Calu3 (cell line): ENCODE data around the gene YBX1. TPM values are rescaled to one million over a fixed set of nuclear protein-coding genes. Genes with fewer than 3 reads are reported as not detected.
A peak's percentile ranks its signal among the peaks of the same experiment; 100 is the strongest.
"Not testable (repeated sequence)": the region's sequence is repeated elsewhere in the genome, so short reads cannot be mapped to it uniquely, and the experiment has no call there.

Experiments used
- BruUV-seq: library from RNA; stranded (reverse); fragments of 400-500 nt; replicated peaks from 2 replicates; lab custom pipeline; 2021; lab: Mats Ljungman, UMichigan
- CTCF ChIA-PET: fragments of 300-600 bp; sonication (Branson Sonifier 250); formaldehyde crosslinking; loops from one replicate; lab custom pipeline; 2022; ENCODE audit warnings: antibody characterized with exemption; lab: Charles Lee
- DNase-seq: peaks from one replicate; pipeline ENCODE4 v3.0.0; 2022
- H3K27ac Mint-ChIP-seq: one replicate; pipeline ENCODE4 v1.8.0; 2022; ENCODE audit warnings: mixed read lengths; ENCODE audit not compliant: unreplicated experiment
- H3K27me3 Mint-ChIP-seq: one replicate; pipeline ENCODE4 v1.8.0; 2022; ENCODE audit warnings: mixed read lengths; ENCODE audit not compliant: unreplicated experiment
- H3K36me3 Mint-ChIP-seq: one replicate; pipeline ENCODE4 v1.8.0; 2022; ENCODE audit warnings: mild to moderate bottlenecking, moderate library complexity, mixed read lengths; ENCODE audit not compliant: insufficient read depth, unreplicated experiment
- H3K4me1 Mint-ChIP-seq: one replicate; pipeline ENCODE4 v1.8.0; 2022; ENCODE audit warnings: mild to moderate bottlenecking, low read depth, mixed read lengths; ENCODE audit not compliant: unreplicated experiment
- H3K4me3 Mint-ChIP-seq: one replicate; pipeline ENCODE4 v1.8.0; 2022; ENCODE audit warnings: mild to moderate bottlenecking, low read depth, moderate library complexity, mixed read lengths; ENCODE audit not compliant: unreplicated experiment
- H3K9me3 Mint-ChIP-seq: one replicate; pipeline ENCODE4 v1.8.0; 2022; ENCODE audit warnings: low read depth, mixed read lengths; ENCODE audit not compliant: unreplicated experiment
- CTCF ChIP-seq: fragments of 200-600 bp; IDR thresholded peaks from one replicate; pipeline ENCODE4 v1.8.0; 2022; ENCODE audit warnings: antibody characterized with exemption; ENCODE audit not compliant: unreplicated experiment
- intact Hi-C: fragments of 100-400 bp; cut with micrococcal nuclease; formaldehyde crosslinking; loops from one replicate; pipeline ENCODE4 v1.10.0; 2022; ENCODE audit not compliant: unreplicated experiment
- total RNA-seq: library from RNA; stranded (reverse); gene quantifications from 2 replicates; pipeline ENCODE4 v1.2.3, GENCODE V29; 2022

Gene YBX1
- total RNA-seq, 1 experiment from 2014 or later: 937 TPM

- DNase-seq: no peak
- H3K4me3 Mint-ChIP-seq: no peak overlapping the region
- no peaks in the 10 kb centered on the region for H3K9me3 Mint-ChIP-seq
- H3K4me1 Mint-ChIP-seq: peaks cover 9% of the 10 kb centered on the region
- H3K27me3 Mint-ChIP-seq: no peaks in the 10 kb centered on the region
- H3K27ac Mint-ChIP-seq: peak overlapping the region; percentile 29
- no peak for TF ChIP-seq CTCF
- CTCF ChIA-PET: no interaction called here
- intact Hi-C loops: no loop called here
- no TSS peak for BruUV-seq
- H3K36me3 Mint-ChIP-seq: peaks cover 28% of the 10 kb centered on the region
These were observed 38.6 kb downstream of the YBX1 start for GRCh38 chr1:42720868-42721267.

- Mint-ChIP-seq H3K9me3 (no peaks in the 10 kb centered on the region), H3K4me3 (no peak overlapping the region), H3K4me1 (peaks cover 9% of the 10 kb centered on the region), H3K36me3 (peaks cover 18% of the 10 kb centered on the region), H3K27me3 (no peaks in the 10 kb centered on the region), H3K27ac (no peak overlapping the region)
- TF ChIP-seq CTCF: no peak
- DNase-seq: no peak
- intact Hi-C loops: no loop called here
- CTCF ChIA-PET: interaction anchor here (0.6 to 0.7 kb wide), 2 partner anchors 345 to 461 kb away, joined by 4 to 6 read pairs; no protein-coding TSS in a partner anchor
- no TSS peak for BruUV-seq
These were observed 39.7 kb downstream of the YBX1 start for GRCh38 chr1:42721926-42722325.

GRCh38 chr1:42722403-42722802 lies 40.2 kb downstream of the YBX1 start:
- intact Hi-C loops, H3K27ac Mint-ChIP-seq, H3K27me3 Mint-ChIP-seq: not testable (repeated sequence)

GRCh38 chr1:42723511-42723910 lies 41.3 kb downstream of the YBX1 start:
- no TSS peak for BruUV-seq
- intact Hi-C loops: no loop called here
- H3K4me1 Mint-ChIP-seq: peaks cover 9% of the 10 kb centered on the region
- H3K27me3 Mint-ChIP-seq: no peaks in the 10 kb centered on the region
- CTCF ChIA-PET: interaction anchor here (0.7 kb wide), 2 partner anchors 14 to 78 kb away, joined by 4 to 7 read pairs; no protein-coding TSS in a partner anchor
- H3K9me3 Mint-ChIP-seq: no peaks in the 10 kb centered on the region
- DNase-seq: no peak
- H3K27ac Mint-ChIP-seq: no peak overlapping the region
- no peak overlapping the region for H3K4me3 Mint-ChIP-seq
- TF ChIP-seq CTCF: no peak
- peaks cover 11% of the 10 kb centered on the region for H3K36me3 Mint-ChIP-seq

More at GRCh38 chr1:42722403-42722802, 40.2 kb downstream of the YBX1 start:
- CTCF ChIA-PET: interaction anchor here (0.6 to 0.7 kb wide), 2 partner anchors 344 to 461 kb away, joined by 4 to 6 read pairs; no protein-coding TSS in a partner anchor
- not testable (repeated sequence) for H3K9me3 Mint-ChIP-seq, BruUV-seq, DNase-seq, H3K4me1 Mint-ChIP-seq, H3K4me3 Mint-ChIP-seq
- peaks cover 18% of the 10 kb centered on the region for H3K36me3 Mint-ChIP-seq

GRCh38 chr1:42725820-42726219 lies 43.6 kb downstream of the YBX1 start:
- H3K27ac Mint-ChIP-seq, H3K36me3 Mint-ChIP-seq, H3K4me1 Mint-ChIP-seq, H3K4me3 Mint-ChIP-seq, intact Hi-C loops, H3K27me3 Mint-ChIP-seq, CTCF ChIA-PET, H3K9me3 Mint-ChIP-seq, DNase-seq, BruUV-seq: not testable (repeated sequence)
